Keratinocyte (primary cell): ENCODE measurements around the gene ATG10.

Source experiments
- CTCF ChIP-seq, 3 experiments: IDR thresholded peaks in 1 of 3; conservative IDR thresholded peaks in 1 of 3; optimal IDR thresholded peaks in 1 of 3; 2 replicates in 2 of 3; 3 replicates in 1 of 3; pipeline versions ENCODE3 to v1.5.1; 2011; ENCODE audit warnings: low read length in 3 of 3, mild to moderate bottlenecking in 3 of 3, moderate library complexity in 2 of 3, control low read depth in 1 of 3, inconsistent platforms in 1 of 3; ENCODE audit not compliant: insufficient read depth in 2 of 3; ENCODE audit errors: extremely low read depth in 1 of 3
- EZH2 ChIP-seq: IDR thresholded peaks from one replicate; pipeline ENCODE4 v1.6.1; 2012; ENCODE audit warnings: inconsistent platforms, mild to moderate bottlenecking, low read length, moderate library complexity

- TF ChIP-seq EZH2 (no peak), CTCF (optimal IDR thresholded peaks at IDR 0.05 in 1 of 3, IDR thresholded peaks at IDR 0.05 in 1 of 3, conservative IDR thresholded peaks at IDR 0.05 in 1 of 3; ENCODE audit: extremely low read depth in 1 of 3, insufficient read depth in 2 of 3, low read length in 3 of 3) (no peak)
Observed at GRCh38 chr5:82218374-82219156, 246.7 kb downstream of the ATG10 start.
